Astrocyte of the cerebellum (primary cell): Measurements from ENCODE around the gene REXO1.

Experiments used
- DNase-seq: peaks from one replicate; pipeline ENCODE4 v3.0.0-alpha.2; 2011; ENCODE audit warnings: low read depth
- H3K4me3 ChIP-seq: 2 replicates; pipeline ENCODE4 v1.5.1; 2011; ENCODE audit warnings: mild to moderate bottlenecking, low read depth, low read length, moderate library complexity
- in situ Hi-C: cut with HindIII; loops from 2 replicates; pipeline ENCODE4 v1.10.0; 2017; ENCODE audit warnings: low sequenced_read_pairs
- TF ChIP-seq, protein P1 (sequence below): IDR thresholded peaks from 2 replicates; pipeline ENCODE4 v1.5.1; 2012; ENCODE audit warnings: low read length, low read depth, moderate library complexity, mild to moderate bottlenecking; ENCODE audit errors: missing control alignments

Gene REXO1

DNA sequence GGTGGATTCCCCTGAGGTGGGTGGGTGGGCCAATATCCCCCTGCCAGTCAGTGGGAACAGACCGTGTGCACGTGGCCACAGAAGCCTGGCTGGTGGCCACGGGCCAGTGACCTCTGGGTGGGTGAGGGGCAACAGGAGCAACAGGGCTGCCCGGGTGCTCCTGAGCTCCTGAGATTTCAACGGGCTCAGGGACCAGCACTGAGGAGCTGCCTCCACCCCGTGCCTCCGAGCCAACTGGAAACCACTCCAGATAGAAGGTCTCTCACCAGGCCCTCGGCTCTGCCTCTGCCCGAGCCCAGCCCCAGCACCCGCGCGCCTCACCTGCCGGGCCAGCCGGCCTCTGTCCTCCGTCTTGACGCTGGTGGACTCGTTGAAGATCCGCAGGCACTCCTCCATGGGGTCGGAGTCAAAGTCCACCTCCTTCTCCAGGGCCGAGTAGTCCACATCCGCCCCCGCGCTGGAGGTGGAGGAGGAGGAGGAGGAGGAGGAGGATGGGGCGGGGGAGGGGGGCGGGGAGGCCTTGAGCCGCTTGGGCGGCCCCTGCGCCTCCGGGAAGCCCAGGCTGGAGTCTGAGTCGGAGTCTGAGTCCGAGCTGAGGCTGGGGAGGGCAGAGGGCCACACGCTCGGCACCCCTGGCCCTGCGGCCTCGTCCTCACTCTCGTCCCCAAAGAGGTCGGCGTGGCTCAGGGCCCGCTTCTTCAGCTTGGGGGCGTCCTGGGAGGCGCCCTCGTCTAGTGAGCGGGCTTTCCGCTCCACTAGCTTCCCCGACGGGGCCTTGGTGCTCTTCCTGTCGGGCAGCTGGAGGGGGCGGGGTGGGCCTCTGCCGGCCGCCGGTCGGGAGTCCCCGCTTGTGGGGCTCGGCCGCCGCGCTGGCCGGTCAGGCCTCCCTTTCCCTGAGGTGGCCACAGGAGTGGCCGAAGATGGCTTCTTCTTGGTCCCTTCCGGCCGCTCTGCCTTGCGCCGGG is 21.4 kb downstream of the REXO1 start:
- no peak overlapping the region for H3K4me3 ChIP-seq
- in situ Hi-C loops, result no loop called here
- TF ChIP-seq, protein P1, sequence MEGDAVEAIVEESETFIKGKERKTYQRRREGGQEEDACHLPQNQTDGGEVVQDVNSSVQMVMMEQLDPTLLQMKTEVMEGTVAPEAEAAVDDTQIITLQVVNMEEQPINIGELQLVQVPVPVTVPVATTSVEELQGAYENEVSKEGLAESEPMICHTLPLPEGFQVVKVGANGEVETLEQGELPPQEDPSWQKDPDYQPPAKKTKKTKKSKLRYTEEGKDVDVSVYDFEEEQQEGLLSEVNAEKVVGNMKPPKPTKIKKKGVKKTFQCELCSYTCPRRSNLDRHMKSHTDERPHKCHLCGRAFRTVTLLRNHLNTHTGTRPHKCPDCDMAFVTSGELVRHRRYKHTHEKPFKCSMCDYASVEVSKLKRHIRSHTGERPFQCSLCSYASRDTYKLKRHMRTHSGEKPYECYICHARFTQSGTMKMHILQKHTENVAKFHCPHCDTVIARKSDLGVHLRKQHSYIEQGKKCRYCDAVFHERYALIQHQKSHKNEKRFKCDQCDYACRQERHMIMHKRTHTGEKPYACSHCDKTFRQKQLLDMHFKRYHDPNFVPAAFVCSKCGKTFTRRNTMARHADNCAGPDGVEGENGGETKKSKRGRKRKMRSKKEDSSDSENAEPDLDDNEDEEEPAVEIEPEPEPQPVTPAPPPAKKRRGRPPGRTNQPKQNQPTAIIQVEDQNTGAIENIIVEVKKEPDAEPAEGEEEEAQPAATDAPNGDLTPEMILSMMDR, result no peak
- DNase-seq, result no peak

DNA sequence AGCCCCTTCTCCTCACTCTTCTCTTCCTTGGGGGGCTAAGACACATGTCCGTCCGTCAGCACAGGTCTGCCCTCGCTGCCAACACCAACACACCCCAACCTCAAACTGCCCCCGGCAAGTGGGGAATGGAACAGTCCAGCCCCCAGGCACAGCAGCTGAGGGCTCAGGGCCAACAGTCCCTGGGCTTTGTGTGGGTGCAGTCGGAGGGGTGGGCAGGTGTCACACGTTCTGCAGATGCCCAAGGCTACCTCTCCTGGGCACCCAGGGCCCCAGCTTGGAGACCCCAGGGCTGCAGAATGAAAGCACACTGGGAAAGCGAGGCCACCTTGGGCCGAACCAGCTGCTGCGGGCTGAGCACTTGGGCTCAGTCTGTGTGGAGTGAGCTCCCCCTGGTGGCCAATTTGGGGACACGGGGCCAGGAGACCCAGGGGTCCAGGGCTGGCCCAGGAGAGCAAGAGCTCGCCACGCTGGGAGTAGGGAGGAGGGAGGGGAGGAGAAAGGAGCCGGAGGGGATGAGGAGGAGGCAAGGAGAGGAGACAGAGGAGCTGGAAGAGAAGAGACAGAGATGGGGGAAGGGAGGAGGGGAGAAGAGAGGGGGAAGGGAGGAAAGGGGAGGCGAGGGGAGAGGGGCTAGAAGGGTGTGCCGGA is 22.2 kb downstream of the REXO1 start:
- DNase-seq, result peak; percentile 41
- in situ Hi-C loops, result no loop called here
- H3K4me3 ChIP-seq, result no peak overlapping the region
- TF ChIP-seq, protein P1, result peak; percentile 96

DNA sequence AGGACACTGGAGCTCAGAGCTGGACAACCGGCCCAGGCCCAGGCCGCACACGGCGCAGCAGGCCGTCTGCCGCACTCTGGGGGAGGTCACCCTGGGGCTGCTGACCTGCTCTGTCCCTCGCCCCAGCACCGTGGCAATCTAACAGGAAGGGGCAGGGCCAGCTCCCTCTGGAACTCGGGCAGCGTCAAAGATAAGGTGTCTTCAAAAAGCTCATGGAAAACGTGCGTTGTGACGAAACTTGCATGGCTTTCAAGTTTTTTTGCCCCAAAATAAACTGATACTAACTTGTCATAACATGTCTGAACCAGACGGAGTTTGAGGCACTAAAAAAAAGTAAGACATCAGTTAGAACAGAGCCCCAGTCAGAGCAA is 24.0 kb downstream of the REXO1 start:
- in situ Hi-C loops, result no loop called here
- TF ChIP-seq, protein P1, result no peak
- no peak overlapping the region for H3K4me3 ChIP-seq
- DNase-seq, result no peak

DNA sequence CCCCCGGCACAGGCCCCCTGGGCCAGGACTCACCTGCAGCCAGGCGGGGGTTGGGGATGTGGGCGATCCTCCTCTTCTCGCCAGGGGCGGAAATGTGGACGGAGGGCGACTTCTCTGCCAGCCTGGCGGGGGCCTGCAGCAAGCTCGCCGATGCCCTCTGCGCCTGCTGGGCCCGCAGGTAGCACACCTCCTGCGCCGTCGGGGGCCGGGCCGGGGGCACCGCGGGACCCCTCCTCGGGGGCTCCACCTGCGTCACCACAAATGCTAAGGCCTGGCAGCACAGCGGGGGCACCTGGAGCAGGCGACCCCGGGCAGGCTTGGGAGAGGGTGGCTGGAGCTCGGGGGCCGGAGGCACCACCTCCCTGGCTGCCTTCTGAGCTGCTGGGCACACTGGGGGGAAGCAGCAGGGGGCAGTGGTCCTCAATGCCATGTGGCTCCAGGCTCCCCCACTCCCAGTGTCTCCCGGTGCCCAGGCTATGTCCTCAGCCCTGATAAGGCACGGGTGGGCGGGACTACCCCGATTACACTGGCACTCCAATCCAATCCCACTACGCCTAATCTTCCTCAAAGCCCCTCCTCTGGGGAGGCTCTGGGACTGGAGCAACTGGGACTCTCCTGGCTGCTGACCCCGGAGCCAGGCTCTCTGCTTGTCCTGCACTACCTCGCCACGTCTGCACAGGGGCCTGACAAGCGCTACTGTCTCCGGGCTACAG is 24.6 kb downstream of the REXO1 start:
- no peak for DNase-seq
- TF ChIP-seq, protein P1, result no peak
- in situ Hi-C loops, result no loop called here
- no peak overlapping the region for H3K4me3 ChIP-seq

DNA sequence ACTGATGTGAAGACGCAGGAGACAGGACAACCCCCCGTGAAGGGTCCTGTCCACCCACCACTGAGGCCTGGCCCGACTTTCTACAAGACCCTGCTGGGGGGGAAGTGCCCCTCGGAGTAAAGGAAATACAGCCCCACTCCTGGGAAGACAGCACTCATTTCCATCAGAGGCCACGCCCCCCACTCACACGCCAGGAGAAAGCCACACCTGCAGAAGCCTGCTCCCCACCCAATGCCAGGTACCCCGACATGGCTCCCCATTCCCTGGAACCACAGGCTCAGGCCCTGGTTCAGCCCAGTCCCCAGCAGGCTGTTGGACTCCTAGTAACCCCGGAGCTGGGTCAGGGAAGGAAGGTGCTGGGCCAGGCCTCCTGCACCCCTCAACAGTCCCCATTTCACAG is 25.3 kb downstream of the REXO1 start:
- H3K4me3 ChIP-seq, result no peak overlapping the region
- TF ChIP-seq, protein P1, result no peak
- in situ Hi-C loops, result no loop called here
- no peak for DNase-seq

DNA sequence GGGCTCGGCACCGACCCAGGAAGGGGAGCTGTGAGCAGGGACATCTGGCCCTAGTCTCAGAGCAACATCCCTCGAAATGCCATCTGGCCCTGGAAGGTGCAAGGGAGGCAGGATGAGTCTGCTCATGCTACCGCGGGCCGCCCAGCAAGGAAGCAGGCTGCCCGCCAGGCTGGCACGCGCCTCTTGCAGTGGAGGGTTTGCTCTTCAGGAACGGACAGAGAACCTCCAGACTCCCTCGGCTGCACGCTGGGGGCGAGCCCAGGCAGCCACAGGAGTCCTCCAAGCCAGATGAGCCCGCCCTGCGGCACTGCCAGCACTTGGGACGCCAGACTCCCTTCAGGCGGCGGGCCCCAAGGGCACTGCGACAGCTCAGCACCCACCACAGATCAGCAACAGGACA is 26.1 kb downstream of the REXO1 start:
- TF ChIP-seq, protein P1, result no peak
- in situ Hi-C loops, result no loop called here
- no peak overlapping the region for H3K4me3 ChIP-seq
- no peak for DNase-seq
